KOPT-K1 (cell line): ENCODE data around the gene C1QL2.

ENCODE experiments used
- H3K27ac ChIP-seq: fragments of 200-600 bp; sonication (generic); 2 replicates; pipeline ENCODE4 v1.5.1; 2016; ENCODE audit warnings: antibody characterized with exemption, mild to moderate bottlenecking, low read depth, low read length; ENCODE audit not compliant: poor library complexity, severe bottlenecking
- H3K36me3 ChIP-seq: fragments of 200-600 bp; sonication (generic); 2 replicates; pipeline ENCODE4 v1.5.1; 2017; ENCODE audit warnings: antibody characterized with exemption, mild to moderate bottlenecking, low read length, moderate library complexity; ENCODE audit not compliant: insufficient read depth
- H3K9me3 ChIP-seq: fragments of 200-600 bp; sonication (generic); 2 replicates; pipeline ENCODE4 v1.5.1; 2017; ENCODE audit warnings: antibody characterized with exemption, low read length, mild to moderate bottlenecking; ENCODE audit not compliant: insufficient read depth, poor library complexity, severe bottlenecking

C1QL2 gene

GRCh38 chr2:119134775-119135174, 23.8 kb downstream of the C1QL2 start:
- Histone ChIP-seq H3K27ac (no peak overlapping the region), H3K36me3 (no peaks in the 10 kb centered on the region), H3K9me3 (no peaks in the 10 kb centered on the region)

DNA sequence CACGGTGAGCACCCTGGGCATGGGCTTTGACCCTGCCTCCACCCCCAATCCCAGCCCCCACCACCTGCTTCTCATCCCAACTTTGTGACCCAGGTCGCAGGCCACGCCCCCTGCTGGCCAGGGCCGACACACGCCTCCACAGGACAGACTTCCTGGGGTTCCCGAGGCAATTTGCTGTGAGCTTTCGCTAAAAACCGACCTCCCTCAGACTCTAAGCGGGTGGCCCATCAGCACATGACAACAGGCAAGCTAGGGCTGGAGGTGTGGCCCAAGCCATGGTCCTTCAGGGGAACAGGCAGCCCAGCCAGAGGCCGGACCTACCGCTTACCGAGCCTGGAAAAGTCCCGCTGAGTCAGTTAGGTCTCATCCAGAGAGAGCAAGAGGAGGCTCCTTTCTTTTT, 31.9 kb downstream of the C1QL2 start:
- no peak overlapping the region for H3K27ac ChIP-seq
- no peaks in the 10 kb centered on the region for H3K9me3 ChIP-seq
- H3K36me3 ChIP-seq: no peaks in the 10 kb centered on the region

GRCh38 chr2:119123389-119123788, 35.2 kb downstream of the C1QL2 start:
- Histone ChIP-seq H3K36me3 (no peaks in the 10 kb centered on the region), H3K9me3 (no peaks in the 10 kb centered on the region), H3K27ac (no peak overlapping the region)

- Histone ChIP-seq H3K27ac (no peak overlapping the region), H3K36me3 (no peaks in the 10 kb centered on the region), H3K9me3 (no peaks in the 10 kb centered on the region)
Observed at GRCh38 chr2:119122663-119123062, 35.9 kb downstream of the C1QL2 start.

- Histone ChIP-seq H3K9me3 (no peaks in the 10 kb centered on the region), H3K36me3 (no peaks in the 10 kb centered on the region), H3K27ac (no peak overlapping the region)
Observed at GRCh38 chr2:119119999-119120756, 38.4 kb downstream of the C1QL2 start.

DNA sequence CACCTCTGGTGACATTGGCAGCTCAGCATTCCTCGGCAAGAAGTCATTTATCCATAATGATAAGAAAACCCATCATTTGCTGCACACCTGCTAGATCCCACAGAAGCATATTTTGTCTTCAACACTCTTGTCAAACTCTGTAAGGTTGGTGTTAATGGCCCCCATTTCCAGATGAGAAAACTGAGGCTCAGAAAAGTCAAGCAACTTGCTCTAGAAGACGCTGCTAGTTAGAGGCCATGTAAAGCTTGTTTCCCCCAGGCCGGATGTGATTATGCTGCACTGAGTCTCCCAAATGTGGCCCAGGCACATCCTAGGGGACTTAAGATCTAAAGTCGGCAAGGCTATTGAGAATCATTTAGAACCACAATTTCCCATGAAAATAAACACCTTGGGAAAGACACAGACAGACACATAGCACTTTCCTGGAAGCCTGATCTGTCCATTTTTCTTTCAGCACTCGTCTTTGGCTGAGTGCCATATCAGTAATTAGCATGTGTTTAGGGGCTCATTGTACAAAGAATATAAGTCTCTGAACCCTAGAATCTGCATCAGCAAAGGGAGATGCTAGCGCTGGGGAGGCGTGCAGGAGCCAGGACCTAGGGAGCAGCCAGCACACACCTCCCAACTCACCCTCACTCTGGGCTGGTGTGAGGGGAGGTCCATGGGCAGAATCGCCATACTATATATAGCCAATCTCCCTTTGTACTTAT, 39.3 kb downstream of the C1QL2 start:
- H3K9me3 ChIP-seq: no peaks in the 10 kb centered on the region
- no peak overlapping the region for H3K27ac ChIP-seq

DNA sequence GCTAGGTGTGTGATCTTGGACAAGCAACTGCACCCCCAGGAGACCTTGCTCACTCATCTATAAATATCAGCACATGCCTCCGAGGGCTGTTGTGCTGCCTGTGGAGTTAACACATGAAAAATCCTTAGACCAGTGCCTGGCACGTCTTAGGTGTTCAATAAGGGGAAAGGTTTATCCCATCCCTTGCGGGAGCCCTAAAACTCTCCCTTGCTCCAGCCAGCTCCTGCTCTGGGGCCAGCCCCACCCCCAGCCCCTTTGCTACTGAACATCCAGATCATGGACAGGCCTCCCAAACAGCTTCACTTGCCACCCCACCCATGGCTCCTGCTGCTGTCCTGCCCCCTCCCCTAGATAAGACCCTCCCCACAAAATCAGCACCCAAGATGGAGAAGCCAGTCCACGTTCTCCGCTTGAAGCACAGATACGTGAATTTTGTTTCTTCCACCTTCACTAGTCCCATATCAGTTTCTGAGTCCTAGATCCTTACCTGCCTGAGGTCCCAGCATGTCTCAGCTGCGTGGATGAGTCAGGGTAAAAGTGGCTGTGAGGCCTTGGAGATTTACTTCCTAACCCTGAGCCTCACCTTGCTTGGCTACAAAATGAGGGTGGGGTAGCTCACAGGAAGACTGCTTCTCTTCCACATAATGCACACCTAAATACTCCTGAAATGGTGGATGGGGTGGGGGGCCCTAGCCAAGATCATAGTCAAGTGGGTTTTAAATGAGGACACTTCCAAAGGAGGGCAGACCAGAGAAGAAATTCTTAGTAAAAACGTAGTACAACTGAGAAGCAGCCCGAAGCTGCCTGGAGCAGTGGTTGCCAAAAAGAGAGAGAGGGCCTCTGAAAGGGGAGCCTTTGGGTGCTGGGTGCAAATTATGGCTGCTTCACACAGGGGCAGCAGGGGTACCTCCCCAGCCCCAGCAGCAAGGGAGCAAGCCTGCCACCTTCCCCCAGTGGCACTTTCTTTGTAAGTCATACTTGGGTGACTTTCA, 40.4 kb downstream of the C1QL2 start:
- H3K36me3 ChIP-seq: no peaks in the 10 kb centered on the region
- no peaks in the 10 kb centered on the region for H3K9me3 ChIP-seq
- no peak overlapping the region for H3K27ac ChIP-seq

More for the DNA sequence above, 39.3 kb downstream of the C1QL2 start:
- no peaks in the 10 kb centered on the region for H3K36me3 ChIP-seq

DNA sequence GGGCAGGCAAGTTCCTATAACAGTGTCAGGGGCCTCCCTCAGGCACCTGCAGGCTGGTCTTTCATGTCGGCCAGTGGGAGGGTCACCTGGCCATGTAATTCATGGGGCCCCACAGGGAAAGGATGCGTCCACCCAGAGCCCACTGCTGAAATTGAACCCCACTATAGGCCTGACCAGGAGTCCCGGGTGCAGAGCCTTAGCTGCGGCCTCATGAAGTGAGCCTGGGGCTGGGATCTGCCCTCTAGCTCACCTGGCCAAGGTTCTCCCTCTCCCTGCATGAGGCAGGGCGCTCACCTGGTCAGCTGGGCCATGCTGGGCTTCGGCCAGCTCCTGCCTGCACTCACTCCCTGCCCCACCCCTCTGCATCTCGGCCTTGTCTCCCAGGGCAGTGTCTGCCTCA, 41.1 kb downstream of the C1QL2 start:
- no peaks in the 10 kb centered on the region for H3K36me3 ChIP-seq
- H3K27ac ChIP-seq: no peak overlapping the region
- no peaks in the 10 kb centered on the region for H3K9me3 ChIP-seq

- Histone ChIP-seq H3K27ac (no peak overlapping the region), H3K36me3 (no peaks in the 10 kb centered on the region), H3K9me3 (no peaks in the 10 kb centered on the region)
Observed at GRCh38 chr2:119116411-119117295, 41.9 kb downstream of the C1QL2 start.

GRCh38 chr2:119114266-119114665, 44.3 kb downstream of the C1QL2 start:
- Histone ChIP-seq H3K27ac (no peak overlapping the region), H3K36me3 (no peaks in the 10 kb centered on the region), H3K9me3 (no peaks in the 10 kb centered on the region)

GRCh38 chr2:119113489-119113770, 45.1 kb downstream of the C1QL2 start:
- Histone ChIP-seq H3K27ac (no peak overlapping the region), H3K36me3 (no peaks in the 10 kb centered on the region)

GRCh38 chr2:119112770-119113488, 45.6 kb downstream of the C1QL2 start:
- Histone ChIP-seq H3K36me3 (no peaks in the 10 kb centered on the region), H3K9me3 (no peaks in the 10 kb centered on the region), H3K27ac (no peak overlapping the region)

More at GRCh38 chr2:119113489-119113770, 45.1 kb downstream of the C1QL2 start:
- no peaks in the 10 kb centered on the region for H3K9me3 ChIP-seq

DNA sequence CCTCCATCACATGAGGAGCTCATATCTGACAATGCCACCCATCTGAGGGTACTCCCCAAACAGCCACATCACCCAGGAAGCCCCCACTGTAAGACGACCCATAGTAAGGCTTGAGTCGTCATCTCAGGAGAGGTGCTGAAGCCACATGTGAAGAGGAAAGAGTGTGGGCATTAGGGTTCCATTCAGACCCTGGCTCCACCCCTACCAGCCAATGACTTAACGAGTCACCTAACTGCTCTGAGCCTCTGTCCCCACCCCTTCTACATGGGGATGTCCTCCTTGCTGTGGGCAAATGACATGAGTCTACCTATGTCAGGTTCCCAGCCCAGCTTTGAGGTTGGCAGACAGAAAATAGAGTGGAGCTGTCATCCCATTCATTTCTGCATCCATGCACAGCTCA, 46.3 kb downstream of the C1QL2 start:
- H3K27ac ChIP-seq: no peak overlapping the region
- no peaks in the 10 kb centered on the region for H3K36me3 ChIP-seq
- H3K9me3 ChIP-seq: no peaks in the 10 kb centered on the region
